H1 (cell line): ENCODE measurements around the gene CEBPG. TPM values are rescaled to one million over a fixed set of nuclear protein-coding genes. Genes with fewer than 3 reads are reported as not detected.

Experiments
- CHD7 ChIP-seq: fragments of 300-600 bp; sonication (generic); IDR thresholded peaks from 2 replicates; pipeline ENCODE4 v1.7.1; 2012; ENCODE audit warnings: low read length, moderate library complexity, mild to moderate bottlenecking, inconsistent platforms; ENCODE audit not compliant: insufficient replicate concordance
- JUND ChIP-seq: IDR thresholded peaks from 2 replicates; pipeline ENCODE4 v1.6.1; 2011; ENCODE audit warnings: mild to moderate bottlenecking, improper control_type of control experiment, low read length
- RXRA ChIP-seq: IDR thresholded peaks from 2 replicates; pipeline ENCODE4 v1.6.1; 2011; ENCODE audit warnings: low read depth, mild to moderate bottlenecking, low read length, moderate library complexity; ENCODE audit not compliant: insufficient read depth
- polyA plus RNA-seq, 7 experiments: library from polyadenylated mRNA; depleted of rRNA in 3 of 7; stranded (reverse) in 5 of 7; unstranded in 2 of 7; fragments of >200 nt in 5 of 7; fragments of 200-250 nt in 2 of 7; gene quantifications; 1 replicate in 5 of 7; 2 replicates in 1 of 7; 4 replicates in 1 of 7; pipeline versions ENCODE4 v1.2.1 to v1.2.3, GENCODE V29; 2011 to 2013; ENCODE audit warnings: missing spikeins in 2 of 7, mixed read lengths in 2 of 7
- total RNA-seq: library from RNA; stranded (reverse); fragmentation: NEBNext Ultra II Directional; extraction: Animal tissue kit (Norgen Biotek cat#: 25700); gene quantifications from 2 replicates; pipeline ENCODE4 v1.2.1, GENCODE V29; 2021

Gene CEBPG
- total and polyA plus RNA-seq, 2 of the 8 experiments (the other 6 are each of a cell fraction or from before 2014, with no cell fraction given) = 12.3 to 35.4 TPM

- TF ChIP-seq CHD7 (no peak), RXRA (no peak), JUND (no peak)
- TF ChIP-seq, all 59 proteins: peak for 0
These were observed 3.5 kb downstream of the CEBPG start (continued) for GRCh38 chr19:33376941-33377557.
